ENCODE data around the gene USP32. TPM values are rescaled to one million over a fixed set of nuclear protein-coding genes. Genes with fewer than 3 reads are reported as not detected.

USP32 gene
- total RNA-seq, 1 donor from 2014 or later: 11.9 TPM

- intact Hi-C loops (cut with DNase I): no loop called here
- Histone ChIP-seq H3K9me3 (no peaks in the 10 kb centered on the region), H3K4me1 (no peaks in the 10 kb centered on the region), H3K27ac (no peak overlapping the region), H3K27me3 (no peaks in the 10 kb centered on the region), H3K36me3 (no peaks in the 10 kb centered on the region), H3K4me3 (no peak overlapping the region)
- no peak for DNase-seq (ENCODE audit: low spot score in 2 of 2)
- TF ChIP-seq, protein P1, sequence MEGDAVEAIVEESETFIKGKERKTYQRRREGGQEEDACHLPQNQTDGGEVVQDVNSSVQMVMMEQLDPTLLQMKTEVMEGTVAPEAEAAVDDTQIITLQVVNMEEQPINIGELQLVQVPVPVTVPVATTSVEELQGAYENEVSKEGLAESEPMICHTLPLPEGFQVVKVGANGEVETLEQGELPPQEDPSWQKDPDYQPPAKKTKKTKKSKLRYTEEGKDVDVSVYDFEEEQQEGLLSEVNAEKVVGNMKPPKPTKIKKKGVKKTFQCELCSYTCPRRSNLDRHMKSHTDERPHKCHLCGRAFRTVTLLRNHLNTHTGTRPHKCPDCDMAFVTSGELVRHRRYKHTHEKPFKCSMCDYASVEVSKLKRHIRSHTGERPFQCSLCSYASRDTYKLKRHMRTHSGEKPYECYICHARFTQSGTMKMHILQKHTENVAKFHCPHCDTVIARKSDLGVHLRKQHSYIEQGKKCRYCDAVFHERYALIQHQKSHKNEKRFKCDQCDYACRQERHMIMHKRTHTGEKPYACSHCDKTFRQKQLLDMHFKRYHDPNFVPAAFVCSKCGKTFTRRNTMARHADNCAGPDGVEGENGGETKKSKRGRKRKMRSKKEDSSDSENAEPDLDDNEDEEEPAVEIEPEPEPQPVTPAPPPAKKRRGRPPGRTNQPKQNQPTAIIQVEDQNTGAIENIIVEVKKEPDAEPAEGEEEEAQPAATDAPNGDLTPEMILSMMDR (IDR thresholded peaks at IDR 0.05): no peak
Measured at GRCh38 chr17:60372790-60373483, 19.0 kb downstream of the USP32 start.

DNA sequence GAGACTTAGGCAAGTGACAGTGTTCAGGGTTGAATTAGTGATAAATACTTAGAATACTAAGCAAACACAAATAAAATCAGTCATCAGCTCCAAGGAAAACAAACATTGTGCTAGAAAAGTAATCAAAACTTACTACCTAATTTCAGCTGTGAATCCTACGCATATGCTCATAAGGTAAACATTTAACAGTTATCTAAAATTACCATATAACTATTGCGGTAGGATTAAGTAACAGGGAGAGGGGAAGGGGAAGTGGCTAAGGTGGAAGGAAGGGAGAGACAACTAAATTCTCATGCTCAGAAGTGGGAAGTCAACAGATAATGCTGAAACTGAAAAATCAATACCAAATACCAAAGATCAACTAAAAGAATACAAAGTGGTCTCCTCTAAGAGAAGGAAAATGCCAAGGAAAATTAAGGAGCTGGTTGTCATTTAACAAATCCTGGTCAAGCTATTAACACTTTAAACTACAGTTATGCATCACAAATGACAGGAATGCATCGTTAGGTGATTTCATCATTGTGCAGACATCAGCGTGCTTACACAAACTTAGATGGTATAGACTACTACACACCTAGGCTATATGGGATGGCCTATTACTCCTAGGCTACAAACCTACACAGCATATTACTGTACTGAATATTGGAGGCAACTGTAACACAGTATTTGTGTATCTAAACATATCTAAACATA lies 20.0 kb downstream of the USP32 start:
- Histone ChIP-seq H3K4me3 (no peak overlapping the region), H3K36me3 (no peaks in the 10 kb centered on the region), H3K9me3 (no peaks in the 10 kb centered on the region), H3K27me3 (no peaks in the 10 kb centered on the region), H3K27ac (no peak overlapping the region), H3K4me1 (no peaks in the 10 kb centered on the region)
- TF ChIP-seq, protein P1 (IDR thresholded peaks at IDR 0.05): no peak
- no peak for DNase-seq (ENCODE audit: low spot score in 2 of 2)
- intact Hi-C loops (cut with DNase I): no loop called here

DNA sequence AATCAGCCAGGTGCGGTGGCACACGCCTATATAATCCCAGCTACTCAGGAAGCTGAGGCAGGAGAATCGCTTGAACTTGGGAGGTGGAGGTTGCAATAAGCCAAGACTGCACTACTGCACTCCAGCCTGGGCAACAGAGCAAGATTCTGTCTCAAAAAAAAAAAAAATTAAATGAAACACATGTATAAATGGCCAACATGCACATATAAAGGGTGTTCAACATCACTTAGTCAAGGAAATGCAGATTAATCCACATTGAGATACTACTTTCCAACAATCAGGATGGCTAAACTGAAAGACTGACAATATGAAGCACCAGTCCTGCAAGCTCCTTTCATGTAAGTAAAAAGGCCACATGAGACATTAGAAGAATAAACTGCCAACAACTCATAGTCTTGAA lies 20.5 kb downstream of the USP32 start:
- no peak overlapping the region for H3K27ac ChIP-seq
- H3K9me3 ChIP-seq: no peaks in the 10 kb centered on the region
- TF ChIP-seq, protein P1 (IDR thresholded peaks at IDR 0.05): no peak
- intact Hi-C loops (cut with DNase I): no loop called here
- no peak for DNase-seq (ENCODE audit: low spot score in 2 of 2)
- H3K36me3 ChIP-seq: no peaks in the 10 kb centered on the region
- H3K4me3 ChIP-seq: no peak overlapping the region
- no peaks in the 10 kb centered on the region for H3K4me1 ChIP-seq
- H3K27me3 ChIP-seq: no peaks in the 10 kb centered on the region

DNA sequence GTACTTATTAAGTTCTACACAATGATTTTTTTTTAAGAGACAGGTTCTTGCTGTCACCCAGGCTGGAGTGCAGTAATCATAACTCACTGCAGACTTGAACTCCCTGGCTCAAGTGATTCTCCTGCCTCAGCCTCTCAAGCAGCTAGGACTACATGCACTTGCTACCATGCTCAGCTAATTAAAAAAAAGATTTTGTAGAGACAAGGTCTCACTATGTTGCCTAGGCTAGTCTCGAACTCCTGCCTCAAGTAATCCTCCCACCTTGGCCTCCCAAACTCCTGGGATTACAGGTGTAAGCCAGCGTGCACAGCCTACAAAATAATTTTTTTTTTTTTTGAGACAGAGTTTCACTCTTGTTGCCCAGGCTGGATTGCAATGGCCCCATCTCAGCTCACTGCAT lies 22.2 kb downstream of the USP32 start:
- H3K9me3 ChIP-seq: no peaks in the 10 kb centered on the region
- no peaks in the 10 kb centered on the region for H3K4me1 ChIP-seq
- no peak for DNase-seq (ENCODE audit: low spot score in 2 of 2)
- H3K4me3 ChIP-seq: no peak overlapping the region
- H3K27ac ChIP-seq: no peak overlapping the region
- intact Hi-C loops (cut with DNase I): no loop called here
- TF ChIP-seq, protein P1 (IDR thresholded peaks at IDR 0.05): no peak
- no peaks in the 10 kb centered on the region for H3K27me3 ChIP-seq
- no peaks in the 10 kb centered on the region for H3K36me3 ChIP-seq

- Histone ChIP-seq H3K9me3 (no peaks in the 10 kb centered on the region), H3K36me3 (no peaks in the 10 kb centered on the region), H3K4me1 (no peaks in the 10 kb centered on the region), H3K27ac (no peak overlapping the region), H3K27me3 (no peaks in the 10 kb centered on the region), H3K4me3 (no peak overlapping the region)
- TF ChIP-seq, protein P1 (IDR thresholded peaks at IDR 0.05): no peak
- no peak for DNase-seq (ENCODE audit: low spot score in 2 of 2)
- intact Hi-C loops (cut with DNase I): no loop called here
Measured at GRCh38 chr17:60363700-60364405, 28.1 kb downstream of the USP32 start.

All from ascending aorta (tissue), 2 donors.